Fibroblast of skin of right quadriceps (primary cell): ENCODE data around the gene MCTS1.
"Not testable (repeated sequence)": the region's sequence is repeated elsewhere in the genome, so short reads cannot be mapped to it uniquely, and the experiment has no call there.

ENCODE experiments used
- DNase-seq: peaks from one replicate; pipeline ENCODE4 v3.0.0-alpha.2; 2013

MCTS1 gene

DNA sequence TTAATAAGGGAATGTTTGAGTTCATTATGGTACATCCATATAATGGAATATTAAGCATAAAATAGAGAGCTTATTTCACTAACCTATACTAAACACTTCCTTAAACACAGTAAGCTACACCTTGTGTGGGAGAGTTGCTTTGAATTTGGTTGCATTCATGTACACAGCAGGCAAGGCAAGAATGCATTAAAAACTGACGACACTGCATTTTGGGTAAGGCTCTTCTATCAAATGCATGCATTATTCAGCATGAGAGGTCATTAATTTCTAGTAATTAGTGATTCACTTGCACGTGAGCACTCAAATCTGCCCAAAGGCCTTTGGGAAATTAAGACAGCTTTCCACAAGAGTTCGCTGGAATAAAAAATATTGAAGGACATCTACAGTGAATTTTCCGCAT, 34.7 kb downstream of the MCTS1 start:
- no peak for DNase-seq

DNA sequence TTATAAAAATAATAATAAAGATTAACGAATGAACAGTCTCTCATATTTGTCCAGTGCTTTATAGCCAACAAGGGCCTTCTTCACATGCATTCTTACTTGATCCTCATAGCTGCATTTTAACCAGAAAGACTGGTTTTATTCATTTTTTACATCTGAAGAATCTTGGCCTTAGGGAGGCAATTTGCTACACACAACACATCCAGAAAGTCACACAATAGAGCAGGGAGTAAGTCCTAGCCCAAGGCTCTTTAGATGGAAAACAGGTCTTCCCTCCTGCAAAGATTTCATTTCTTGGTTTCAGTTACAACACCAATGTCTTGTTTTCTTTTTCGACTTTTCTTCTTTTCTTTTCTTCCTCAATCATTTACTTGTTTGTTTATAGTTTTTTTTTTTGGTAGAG, 39.0 kb downstream of the MCTS1 start:
- DNase-seq: no peak

- DNase-seq: no peak
Observed at GRCh38 chrX:120647127-120647526, 43.2 kb downstream of the MCTS1 start.

DNA sequence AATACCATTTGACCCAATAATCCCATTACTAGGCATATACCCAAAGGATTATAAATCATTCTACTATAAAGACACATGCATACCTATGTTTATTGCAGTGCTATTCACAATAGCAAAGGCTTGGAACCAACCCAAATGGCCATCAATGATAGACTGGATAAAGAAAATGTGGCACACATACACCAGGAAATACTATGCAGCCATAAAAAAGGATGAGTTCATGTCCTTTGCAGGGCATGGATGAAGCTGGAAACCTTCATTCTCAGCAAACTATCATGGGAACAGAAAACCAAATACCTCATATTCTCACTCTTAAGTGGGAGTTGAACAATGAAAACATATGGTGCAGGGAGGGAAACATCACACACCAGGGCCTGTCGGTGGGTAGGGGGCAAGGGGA, 48.4 kb downstream of the MCTS1 start:
- DNase-seq: not testable (repeated sequence)

- DNase-seq: no peak
Observed at GRCh38 chrX:120653000-120653399, 49.1 kb downstream of the MCTS1 start.

DNA sequence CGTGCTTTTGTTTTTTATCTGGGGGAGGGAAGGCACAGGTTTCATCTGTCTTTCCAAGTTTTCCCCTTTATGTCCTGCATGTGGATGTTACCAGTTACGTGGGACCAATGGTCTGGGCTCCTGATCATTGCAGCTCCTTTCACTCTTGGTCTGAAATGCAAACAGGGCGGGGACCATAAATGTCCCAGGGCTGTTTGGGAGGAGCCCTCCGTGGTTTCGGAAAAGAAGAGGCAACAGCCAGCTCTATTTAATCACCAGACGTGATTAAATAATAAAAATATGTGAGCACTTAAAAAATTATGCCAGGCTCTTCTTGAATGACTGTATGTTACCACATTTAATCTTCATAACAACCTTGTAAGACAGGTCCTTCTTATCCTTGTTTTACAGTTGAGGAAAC, 56.7 kb downstream of the MCTS1 start:
- DNase-seq: no peak
